Subcutaneous adipose tissue (tissue), 4 donors: ENCODE results near the gene LSM10. TPM values are rescaled to one million over a fixed set of nuclear protein-coding genes. Genes with fewer than 3 reads are reported as not detected.

Experiments used
- CTCF ChIP-seq: fragments of 450-650 bp; IDR thresholded peaks from one replicate; pipeline ENCODE4 v1.5.1; 2016; ENCODE audit warnings: low read depth, mild to moderate bottlenecking, control low read depth, antibody characterized with exemption, moderate library complexity
- total RNA-seq, 4 donors: library from RNA; depleted of rRNA; stranded (reverse); fragments of >200 nt; gene quantifications; one replicate each; pipeline ENCODE4 v1.1.0, GENCODE V29; 2016

LSM10 gene
- total RNA-seq, 4 donors from 2014 or later, result 39.4 to 53.5 (median 45.6) TPM

GRCh38 chr1:36420836-36421317 lies 23.2 kb upstream of the LSM10 start:
- TF ChIP-seq CTCF, result no peak

GRCh38 chr1:36420409-36420808 lies 22.7 kb upstream of the LSM10 start:
- no peak for TF ChIP-seq CTCF

GRCh38 chr1:36419569-36419968 lies 21.9 kb upstream of the LSM10 start:
- no peak for TF ChIP-seq CTCF

- no peak for TF ChIP-seq CTCF
Observed at GRCh38 chr1:36419140-36419539, 21.4 kb upstream of the LSM10 start.

GRCh38 chr1:36417931-36418330 lies 20.2 kb upstream of the LSM10 start:
- no peak for TF ChIP-seq CTCF

- TF ChIP-seq CTCF, result no peak
Observed at GRCh38 chr1:36415661-36416326, 18.1 kb upstream of the LSM10 start.

- TF ChIP-seq CTCF, result no peak
Observed at GRCh38 chr1:36414384-36414783, 16.7 kb upstream of the LSM10 start.
